ENCODE measurements around the gene TNRC6C. TPM values are rescaled to one million over a fixed set of nuclear protein-coding genes. Genes with fewer than 3 reads are reported as not detected.

The TNRC6C gene
- total RNA-seq, 2 donors from 2014 or later, result 31.0 to 48.1 TPM

GRCh38 chr17:78096093-78096492 is 137.6 kb downstream of the TNRC6C start:
- DNase-seq (ENCODE audit: low spot score), result no peak
- intact Hi-C loops (cut with DNase I), result no loop called here

- intact Hi-C loops (cut with DNase I), result no loop called here
- DNase-seq (ENCODE audit: low spot score), result no peak
Measured at GRCh38 chr17:78101112-78101511, 142.6 kb downstream of the TNRC6C start.

DNA sequence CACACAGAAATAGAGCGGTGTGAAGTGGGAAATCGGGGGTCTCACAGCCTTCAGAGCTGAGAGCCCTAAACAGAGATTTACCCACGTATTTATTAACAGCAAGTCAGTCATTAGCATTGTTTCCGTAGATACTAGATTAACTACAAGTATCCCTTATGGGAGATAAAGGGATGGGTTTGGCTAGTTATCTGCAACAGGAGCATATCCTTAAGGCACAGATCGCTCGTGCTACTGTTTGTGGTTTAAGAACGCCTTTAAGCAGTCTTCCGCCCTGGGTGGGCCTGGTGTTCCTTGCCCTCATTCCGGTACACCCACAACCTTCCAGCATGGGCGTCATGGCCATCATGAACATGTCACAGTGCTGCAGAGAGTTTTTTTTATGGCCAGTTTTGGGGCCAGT is 143.0 kb downstream of the TNRC6C start:
- intact Hi-C loops (cut with DNase I), result no loop called here
- no peak for DNase-seq (ENCODE audit: low spot score)

GRCh38 chr17:78103311-78103710 is 144.8 kb downstream of the TNRC6C start:
- intact Hi-C loops (cut with DNase I), result no loop called here
- DNase-seq (ENCODE audit: low spot score), result no peak

DNA sequence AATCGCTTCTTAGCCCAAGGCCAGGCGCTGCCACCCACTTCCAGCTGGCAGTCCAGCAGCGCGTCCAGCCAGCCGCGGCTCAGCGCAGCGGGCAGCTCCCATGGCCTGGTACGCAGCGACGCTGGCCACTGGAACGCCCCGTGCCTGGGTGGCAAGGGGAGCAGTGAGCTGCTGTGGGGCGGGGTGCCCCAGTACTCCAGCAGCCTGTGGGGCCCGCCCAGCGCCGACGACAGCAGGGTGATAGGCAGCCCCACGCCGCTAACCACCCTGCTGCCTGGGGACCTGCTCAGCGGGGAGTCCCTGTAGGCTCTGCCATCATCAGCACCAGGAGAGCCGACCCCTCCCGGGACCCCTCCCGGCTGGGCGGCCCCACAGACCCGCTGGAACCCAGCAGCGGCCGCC is 146.0 kb downstream of the TNRC6C start:
- intact Hi-C loops (cut with DNase I), result no loop called here
- DNase-seq (ENCODE audit: low spot score), result peak; percentile 76

DNA sequence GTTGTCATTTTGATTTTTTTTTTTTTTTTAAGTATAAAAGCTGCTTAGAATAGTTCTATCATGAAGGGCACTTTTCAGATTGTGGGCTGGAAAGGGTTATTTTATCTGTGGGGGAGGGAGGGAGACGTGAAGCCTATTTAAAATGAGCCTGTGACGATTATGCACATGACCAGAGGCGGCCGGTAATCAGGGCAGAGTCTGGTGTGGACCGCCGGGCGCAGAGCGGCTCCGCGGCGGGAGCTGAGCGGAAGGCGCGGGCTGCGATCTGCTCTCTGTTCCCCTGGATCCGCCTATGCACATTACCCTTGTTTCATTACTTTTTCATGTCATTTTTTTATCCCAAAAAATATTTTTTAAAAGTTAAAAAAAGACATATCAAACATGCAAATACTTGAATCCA is 146.6 kb downstream of the TNRC6C start:
- intact Hi-C loops (cut with DNase I), result no loop called here
- no peak for DNase-seq (ENCODE audit: low spot score)

DNA sequence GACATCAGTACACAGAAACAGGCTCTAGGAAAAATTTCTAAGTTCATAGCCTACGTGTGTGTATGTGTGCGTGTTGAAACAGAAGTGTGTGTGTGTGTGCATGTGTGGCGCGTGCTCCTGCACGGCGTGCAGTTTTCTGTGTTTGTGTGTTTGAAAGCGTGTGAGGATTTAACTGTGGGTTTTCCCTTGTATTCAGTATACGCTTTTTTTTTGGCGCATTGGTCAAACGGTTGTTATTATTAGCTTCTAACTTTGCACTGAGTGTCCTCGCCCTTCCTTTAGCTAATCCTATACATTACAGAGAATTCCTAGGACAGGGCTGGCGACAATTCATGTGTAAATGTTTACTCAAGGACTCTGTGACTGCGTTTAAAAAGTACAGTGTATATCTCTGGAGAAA is 147.0 kb downstream of the TNRC6C start:
- DNase-seq (ENCODE audit: low spot score), result no peak
- intact Hi-C loops (cut with DNase I), result no loop called here

DNA sequence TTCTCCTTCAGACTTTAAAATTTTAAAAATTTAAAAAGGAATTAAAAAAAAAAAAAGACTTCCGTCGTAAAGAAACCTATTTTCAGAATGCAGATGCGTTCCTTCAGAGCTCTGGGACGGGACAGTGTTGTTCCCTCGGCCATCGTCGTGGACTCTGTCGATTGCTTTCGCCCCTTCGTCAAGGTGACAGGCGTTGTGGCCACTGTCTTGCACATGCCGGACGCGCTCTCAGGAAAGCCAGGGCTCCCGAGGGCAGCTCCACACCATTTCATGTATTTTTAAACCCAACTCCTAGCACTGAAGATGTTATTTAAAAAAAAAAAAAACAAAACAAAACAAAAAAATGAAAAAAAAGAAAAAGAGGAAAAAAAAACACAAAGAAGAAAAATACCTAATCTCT is 147.7 kb downstream of the TNRC6C start:
- intact Hi-C loops (cut with DNase I), result no loop called here
- no peak for DNase-seq (ENCODE audit: low spot score)

DNA sequence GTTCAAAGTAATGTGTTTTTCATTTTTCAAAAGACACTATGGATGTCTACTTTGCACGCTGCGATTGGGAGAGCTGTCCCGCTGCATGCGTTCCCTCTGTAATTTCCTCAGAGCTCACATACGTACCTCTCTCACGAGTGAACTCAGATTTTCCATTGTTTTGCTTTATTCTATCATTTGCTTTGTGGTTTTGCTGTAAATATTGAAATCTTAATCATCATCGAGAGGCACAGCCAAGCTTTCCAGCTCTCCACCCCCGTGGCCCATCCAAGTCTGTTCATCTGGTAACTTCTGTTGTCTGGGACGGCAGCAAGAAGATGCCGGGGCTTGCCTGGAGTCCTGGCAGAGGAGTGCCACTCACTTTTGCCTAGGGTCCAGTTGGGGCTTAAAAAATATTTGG is 149.0 kb downstream of the TNRC6C start:
- intact Hi-C loops (cut with DNase I), result no loop called here
- DNase-seq (ENCODE audit: low spot score), result peak; percentile 76

DNA sequence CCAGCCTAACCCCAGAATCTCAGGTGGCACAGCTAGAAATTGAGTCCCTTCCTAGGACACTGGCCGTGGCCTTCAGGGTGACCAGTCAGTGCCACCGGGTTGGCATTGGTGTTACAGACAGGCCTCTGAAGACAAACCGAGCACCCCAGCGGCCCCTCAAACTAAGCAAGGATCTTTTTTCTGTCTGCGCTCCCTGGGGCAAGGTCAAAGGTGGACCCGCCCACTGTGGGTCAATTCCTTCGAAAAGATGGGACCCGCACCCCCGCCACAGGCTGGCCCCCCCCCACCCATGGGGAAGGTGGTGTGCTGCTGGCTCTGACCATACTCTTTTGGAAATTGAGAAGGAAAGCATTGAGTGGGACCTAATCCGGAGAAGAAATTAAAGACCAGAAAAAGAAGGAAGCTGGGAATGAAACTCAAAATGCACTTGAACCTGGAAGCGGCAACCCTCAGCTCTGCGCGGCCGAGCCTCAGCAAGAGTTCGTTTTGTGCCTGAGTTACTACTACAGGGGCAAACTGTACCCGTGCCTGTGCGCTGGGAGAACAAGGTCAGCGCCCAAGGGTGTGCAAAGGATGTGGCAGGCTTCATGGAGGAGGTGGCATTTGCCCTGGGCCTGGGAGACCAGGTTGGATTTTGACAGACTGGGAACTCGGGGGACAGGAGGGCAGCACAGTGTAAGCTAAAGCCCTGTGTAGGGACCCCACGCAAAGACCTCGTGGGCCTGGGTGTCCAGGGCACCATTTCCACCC is 149.6 kb downstream of the TNRC6C start:
- peak; percentile 51 for DNase-seq (ENCODE audit: low spot score)
- intact Hi-C loops (cut with DNase I), result no loop called here

GRCh38 chr17:78108726-78109488 is 150.4 kb downstream of the TNRC6C start:
- no peak for DNase-seq (ENCODE audit: low spot score)
- intact Hi-C loops (cut with DNase I), result no loop called here

DNA sequence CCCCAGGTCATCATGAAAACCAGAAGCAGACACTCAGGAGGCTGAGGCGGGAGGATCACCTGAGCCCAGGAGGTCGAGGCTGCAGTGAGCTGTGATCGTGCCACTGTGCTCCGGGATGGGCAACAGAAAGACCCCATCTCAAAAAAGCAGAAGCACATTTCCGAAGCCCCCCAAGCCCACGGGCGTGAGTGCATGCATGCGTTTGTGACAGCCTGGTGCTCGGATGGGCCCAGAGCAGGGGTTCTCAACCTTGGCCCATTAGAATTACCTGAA is 150.9 kb downstream of the TNRC6C start:
- intact Hi-C loops (cut with DNase I), result no loop called here
- DNase-seq (ENCODE audit: low spot score), result no peak

DNA sequence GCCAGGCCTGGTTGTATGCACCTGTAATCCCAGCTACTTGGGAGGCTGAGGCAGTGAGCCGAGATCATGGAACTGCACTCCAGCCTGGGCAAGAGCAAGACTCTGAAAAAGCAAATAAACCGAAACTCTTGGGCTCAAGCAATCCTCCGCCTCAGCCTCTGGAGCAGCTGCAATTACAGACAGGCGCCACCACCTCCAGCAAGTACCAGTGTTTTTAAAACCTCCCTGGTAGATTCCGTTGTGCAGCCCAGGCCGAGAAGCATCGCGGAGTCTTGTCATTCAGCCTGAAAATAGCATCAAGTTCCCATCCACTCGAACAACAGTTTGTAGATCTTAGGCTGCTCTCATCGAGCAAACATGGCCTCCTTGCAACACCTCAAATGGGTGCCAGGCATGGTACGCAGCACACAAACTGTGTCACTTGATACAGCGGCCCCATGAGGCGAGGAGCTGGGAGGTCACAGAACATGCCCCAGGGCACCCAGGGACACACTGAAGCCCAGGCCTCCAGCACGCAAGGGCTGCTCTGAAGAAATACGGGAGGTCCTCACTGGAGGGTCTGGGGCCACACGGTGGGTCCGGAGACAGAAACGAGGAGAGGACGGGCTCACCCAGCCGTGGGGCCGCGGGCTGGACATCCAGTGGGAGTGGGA is 152.0 kb downstream of the TNRC6C start:
- peak; percentile 79 for DNase-seq (ENCODE audit: low spot score)
- intact Hi-C loops (cut with DNase I), result loop anchor here (5.0 kb wide), 2 partner anchors 67 to 142 kb away; no protein-coding TSS in a partner anchor

- intact Hi-C loops (cut with DNase I), result loop anchor here (5.0 kb wide), 2 partner anchors 66 to 141 kb away; no protein-coding TSS in a partner anchor
- DNase-seq (ENCODE audit: low spot score), result peak; percentile 76
Measured at GRCh38 chr17:78111016-78111726, 152.7 kb downstream of the TNRC6C start.

DNA sequence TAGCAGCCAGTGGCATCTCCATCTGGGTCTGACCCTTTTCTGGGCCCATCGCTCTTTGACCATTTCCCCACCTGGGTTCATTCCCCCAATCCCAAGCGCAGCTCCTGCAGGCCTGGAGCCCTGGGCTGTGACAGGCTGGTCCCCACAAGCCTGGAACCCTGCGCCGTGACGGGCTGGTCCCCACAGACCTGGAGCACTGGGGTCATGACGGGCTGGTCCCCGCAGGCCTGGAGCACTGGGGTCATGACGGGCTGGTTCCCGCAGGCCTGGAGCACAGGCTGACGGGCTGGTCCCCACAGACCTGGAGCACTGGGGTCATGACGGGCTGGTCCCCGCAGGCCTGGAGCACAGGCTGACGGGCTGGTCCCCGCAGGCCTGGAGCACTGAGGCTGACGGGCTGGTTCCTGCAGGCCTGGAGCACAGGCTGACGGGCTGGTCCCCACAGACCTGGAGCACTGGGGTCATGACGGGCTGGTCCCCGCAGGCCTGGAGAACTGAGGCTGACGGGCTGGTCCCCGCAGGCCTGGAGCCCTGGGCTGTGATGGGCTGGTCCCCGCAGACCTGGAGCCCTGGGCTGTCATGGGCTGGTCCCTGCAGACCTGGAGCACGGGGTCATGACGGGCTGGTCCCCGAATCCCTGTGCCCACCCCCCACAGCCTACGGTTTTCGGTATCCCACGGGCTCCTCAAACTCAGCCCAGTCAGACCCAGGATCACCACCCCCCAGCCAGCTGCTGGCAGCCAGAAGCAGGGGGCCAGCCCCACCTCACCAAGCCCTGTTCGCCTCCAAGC is 153.4 kb downstream of the TNRC6C start:
- intact Hi-C loops (cut with DNase I), result loop anchor here (2.0 to 5.0 kb wide), 3 partner anchors 65 to 140 kb away; no protein-coding TSS in a partner anchor
- DNase-seq (ENCODE audit: low spot score), result peak; percentile 78

GRCh38 chr17:78112518-78113471 is 154.3 kb downstream of the TNRC6C start:
- intact Hi-C loops (cut with DNase I), result loop anchor here (2.0 to 5.0 kb wide), 3 partner anchors 64 to 140 kb away; no protein-coding TSS in a partner anchor
- peak; percentile 95 for DNase-seq (ENCODE audit: low spot score)

Measured in posterior vena cava (tissue), 2 donors.